Effector CD8-positive, alpha-beta T cell (primary cell): ENCODE measurements around the gene BPIFB6.

ENCODE experiments used
- DNase-seq: peaks from one replicate; lab custom pipeline; 2025; lab: John Stamatoyannopoulos, UW

The BPIFB6 gene

GRCh38 chr20:33016581-33017109 is 14.8 kb upstream of the BPIFB6 start:
- no peak for DNase-seq

GRCh38 chr20:33017542-33017941 is 13.9 kb upstream of the BPIFB6 start:
- DNase-seq, result no peak

- no peak for DNase-seq
These were observed 13.1 kb upstream of the BPIFB6 start for GRCh38 chr20:33018169-33018931.

- no peak for DNase-seq
These were observed 11.8 kb upstream of the BPIFB6 start for GRCh38 chr20:33019465-33020277.

GRCh38 chr20:33020278-33021161 is 10.9 kb upstream of the BPIFB6 start:
- DNase-seq, result no peak

GRCh38 chr20:33021879-33022278 is 9.6 kb upstream of the BPIFB6 start:
- no peak for DNase-seq

- DNase-seq, result no peak
These were observed 9.2 kb upstream of the BPIFB6 start for GRCh38 chr20:33022289-33022688.

GRCh38 chr20:33022694-33023438 is 8.6 kb upstream of the BPIFB6 start:
- no peak for DNase-seq

- DNase-seq, result no peak
These were observed 7.8 kb upstream of the BPIFB6 start for GRCh38 chr20:33023439-33024242.

GRCh38 chr20:33024243-33024560 is 7.2 kb upstream of the BPIFB6 start:
- no peak for DNase-seq

- DNase-seq, result no peak
These were observed 6.7 kb upstream of the BPIFB6 start for GRCh38 chr20:33024609-33025317.

GRCh38 chr20:33025318-33025876 is 6.1 kb upstream of the BPIFB6 start:
- DNase-seq, result no peak

GRCh38 chr20:33026072-33026778 is 5.2 kb upstream of the BPIFB6 start:
- DNase-seq, result no peak

- no peak for DNase-seq
These were observed 4.4 kb upstream of the BPIFB6 start for GRCh38 chr20:33026779-33027759.

- DNase-seq, result no peak
These were observed 3.4 kb upstream of the BPIFB6 start for GRCh38 chr20:33027769-33028751.

- DNase-seq, result no peak
These were observed 2.6 kb upstream of the BPIFB6 start for GRCh38 chr20:33028875-33029274.
